ENCODE results near the gene RPL26.

The RPL26 gene

DNA sequence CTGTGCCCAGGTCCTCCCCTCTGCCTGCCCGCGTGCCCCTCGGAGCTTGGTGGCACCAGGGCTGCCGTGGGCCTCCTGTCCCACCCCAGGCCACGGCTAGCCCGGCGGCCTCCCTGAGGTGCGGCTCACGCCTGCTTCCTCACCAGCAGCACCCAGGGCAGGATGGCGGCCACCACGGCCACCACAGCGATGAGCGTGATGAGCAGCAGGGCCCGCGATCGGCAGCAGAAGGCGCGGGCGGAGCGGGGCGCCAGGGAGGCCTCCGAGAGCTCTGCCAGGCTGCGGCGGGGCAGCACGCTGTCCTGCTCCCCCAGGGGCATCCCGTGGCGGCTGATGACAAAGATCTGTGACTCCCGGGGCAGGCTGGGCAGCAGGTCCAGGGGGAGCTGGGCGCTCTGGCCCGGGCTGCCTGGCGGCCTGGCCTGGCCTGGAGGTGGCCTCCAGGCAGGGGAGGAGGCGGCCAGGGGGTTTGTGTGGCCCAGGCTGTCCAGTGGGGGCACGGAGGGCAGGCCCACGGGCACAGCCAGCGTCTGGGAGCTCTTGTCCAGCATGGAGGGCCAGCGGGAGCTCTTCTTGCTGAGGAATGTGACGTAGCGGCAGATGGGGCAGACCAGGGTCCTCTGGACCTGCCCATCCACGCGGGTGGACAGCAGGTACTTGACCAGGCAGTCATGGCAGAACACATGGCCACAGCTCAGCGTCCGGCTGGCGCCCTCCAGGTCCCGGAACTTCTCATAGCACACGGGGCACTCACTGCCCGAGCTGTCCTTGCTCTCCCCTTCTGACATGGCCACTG lies 9.9 kb upstream of the RPL26 start:
- Histone ChIP-seq H3K9me3 (no peaks in the 10 kb centered on the region), H3K4me3 (ENCODE audit: low read depth, low read length) (no peak overlapping the region), H3K36me3 (no peaks in the 10 kb centered on the region), H3K27me3 (peaks cover 21% of the 10 kb centered on the region), H3K4me1 (no peaks in the 10 kb centered on the region)
- no peak for DNase-seq
- TF ChIP-seq, protein P1, sequence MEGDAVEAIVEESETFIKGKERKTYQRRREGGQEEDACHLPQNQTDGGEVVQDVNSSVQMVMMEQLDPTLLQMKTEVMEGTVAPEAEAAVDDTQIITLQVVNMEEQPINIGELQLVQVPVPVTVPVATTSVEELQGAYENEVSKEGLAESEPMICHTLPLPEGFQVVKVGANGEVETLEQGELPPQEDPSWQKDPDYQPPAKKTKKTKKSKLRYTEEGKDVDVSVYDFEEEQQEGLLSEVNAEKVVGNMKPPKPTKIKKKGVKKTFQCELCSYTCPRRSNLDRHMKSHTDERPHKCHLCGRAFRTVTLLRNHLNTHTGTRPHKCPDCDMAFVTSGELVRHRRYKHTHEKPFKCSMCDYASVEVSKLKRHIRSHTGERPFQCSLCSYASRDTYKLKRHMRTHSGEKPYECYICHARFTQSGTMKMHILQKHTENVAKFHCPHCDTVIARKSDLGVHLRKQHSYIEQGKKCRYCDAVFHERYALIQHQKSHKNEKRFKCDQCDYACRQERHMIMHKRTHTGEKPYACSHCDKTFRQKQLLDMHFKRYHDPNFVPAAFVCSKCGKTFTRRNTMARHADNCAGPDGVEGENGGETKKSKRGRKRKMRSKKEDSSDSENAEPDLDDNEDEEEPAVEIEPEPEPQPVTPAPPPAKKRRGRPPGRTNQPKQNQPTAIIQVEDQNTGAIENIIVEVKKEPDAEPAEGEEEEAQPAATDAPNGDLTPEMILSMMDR (IDR thresholded peaks at IDR 0.05; ENCODE audit: low read depth, low read length): no peak

DNA sequence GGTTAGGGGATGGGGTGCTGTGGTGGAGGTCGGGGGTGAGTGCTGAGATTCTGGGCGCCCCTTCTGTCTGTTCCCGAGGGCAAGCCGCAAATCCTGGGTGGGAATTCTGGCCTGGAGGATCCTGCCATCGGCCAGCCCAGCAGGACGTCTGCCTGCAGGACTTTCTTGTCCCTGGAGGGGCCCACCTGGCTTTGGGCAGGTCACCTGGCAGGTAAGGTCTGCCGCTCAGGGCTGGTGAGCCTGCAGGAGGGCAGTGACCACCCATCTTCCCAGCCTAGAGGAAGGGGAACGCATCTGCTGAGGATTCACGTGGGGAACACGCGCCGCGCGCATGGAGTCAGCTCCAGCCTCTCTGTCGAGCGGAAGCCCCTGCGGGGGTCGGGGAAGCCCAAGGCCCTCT lies 9.3 kb upstream of the RPL26 start:
- DNase-seq: no peak
- TF ChIP-seq, protein P1 (IDR thresholded peaks at IDR 0.05; ENCODE audit: low read depth, low read length): no peak
- no peaks in the 10 kb centered on the region for H3K4me1 ChIP-seq
- no peaks in the 10 kb centered on the region for H3K36me3 ChIP-seq
- peaks cover 16% of the 10 kb centered on the region for H3K27me3 ChIP-seq
- no peak overlapping the region for H3K4me3 ChIP-seq (ENCODE audit: low read depth, low read length)
- H3K9me3 ChIP-seq: no peaks in the 10 kb centered on the region

DNA sequence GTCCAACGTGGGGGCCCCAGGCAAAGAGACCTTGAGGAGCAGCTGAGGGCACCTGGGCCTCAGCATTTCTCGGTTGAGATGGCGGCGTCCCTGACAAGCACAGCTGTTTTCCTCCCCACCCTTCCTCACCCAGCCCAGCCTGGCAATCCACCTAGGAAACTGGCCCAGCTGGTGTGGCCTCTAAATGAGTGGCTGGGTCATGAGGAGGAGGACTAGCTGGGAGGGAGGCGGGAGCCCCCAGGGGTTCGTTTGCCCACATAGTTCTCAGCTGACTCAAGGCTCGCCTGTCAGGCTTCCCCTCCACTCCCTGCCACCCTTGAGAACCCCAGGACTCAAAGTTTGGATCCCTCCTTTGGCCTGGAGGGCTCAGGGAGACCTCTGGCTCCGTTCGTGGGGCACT lies 8.7 kb upstream of the RPL26 start:
- TF ChIP-seq, protein P1 (IDR thresholded peaks at IDR 0.05; ENCODE audit: low read depth, low read length): no peak
- no peaks in the 10 kb centered on the region for H3K9me3 ChIP-seq
- H3K27me3 ChIP-seq: peaks cover 16% of the 10 kb centered on the region
- no peaks in the 10 kb centered on the region for H3K4me1 ChIP-seq
- no peak overlapping the region for H3K4me3 ChIP-seq (ENCODE audit: low read depth, low read length)
- DNase-seq: no peak
- no peaks in the 10 kb centered on the region for H3K36me3 ChIP-seq

DNA sequence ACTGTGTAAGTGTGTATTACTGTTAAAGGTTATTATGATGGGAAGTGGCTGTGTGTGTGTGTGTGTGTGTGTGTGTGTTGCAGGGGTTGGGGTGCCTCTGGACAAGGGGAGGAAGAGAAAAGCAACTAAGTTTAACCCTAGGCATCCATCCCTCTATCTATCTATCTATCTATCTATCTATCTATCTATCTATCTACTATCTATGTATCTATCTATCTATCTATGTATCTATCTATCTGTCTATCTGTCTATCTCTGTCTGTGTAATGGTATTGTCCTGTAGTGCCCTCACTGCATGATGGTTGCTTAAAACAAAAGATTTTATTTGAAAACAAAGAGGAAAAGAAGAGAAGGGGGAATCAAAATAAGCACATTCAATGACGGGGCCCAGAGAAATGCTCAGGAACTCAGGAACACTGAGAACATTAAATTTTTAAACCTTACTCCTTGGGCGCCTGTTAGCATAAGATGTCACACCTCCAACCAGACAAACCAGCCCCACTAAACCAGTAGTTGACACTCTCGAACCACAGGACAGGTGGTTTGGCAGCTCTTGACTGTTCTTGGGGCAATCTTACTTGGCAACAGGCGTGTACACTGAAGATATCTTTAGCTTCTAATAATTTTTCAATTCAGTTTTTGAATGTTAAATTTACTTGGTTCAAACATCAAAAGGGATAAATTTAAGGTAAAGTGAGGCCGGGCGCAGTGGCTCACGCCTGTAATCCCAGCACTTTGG lies 5.1 kb upstream of the RPL26 start:
- peaks cover 10% of the 10 kb centered on the region for H3K27me3 ChIP-seq
- no peaks in the 10 kb centered on the region for H3K4me1 ChIP-seq
- TF ChIP-seq, protein P1 (IDR thresholded peaks at IDR 0.05; ENCODE audit: low read depth, low read length): no peak
- H3K4me3 ChIP-seq (ENCODE audit: low read depth, low read length): no peak overlapping the region
- no peaks in the 10 kb centered on the region for H3K9me3 ChIP-seq
- H3K36me3 ChIP-seq: no peaks in the 10 kb centered on the region
- DNase-seq: no peak

DNA sequence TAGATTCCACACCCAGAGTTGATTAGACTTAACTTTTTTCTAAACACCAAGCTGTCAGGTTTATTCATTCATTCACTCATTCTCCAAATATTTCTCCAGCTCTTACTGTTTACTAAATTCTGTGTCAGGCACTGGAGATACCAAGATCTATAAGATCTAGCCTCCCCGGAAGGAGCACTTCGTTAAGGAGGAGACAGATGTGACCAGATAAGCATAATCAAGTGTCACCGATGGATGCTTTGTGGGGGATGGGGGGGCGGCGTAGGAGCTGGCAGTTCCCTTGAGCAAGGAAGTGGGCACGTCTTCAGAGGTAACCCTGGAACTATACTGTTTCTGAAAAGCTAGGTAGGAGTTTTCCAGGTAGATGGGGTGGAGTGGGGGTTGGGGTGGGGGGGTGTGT lies 3.8 kb upstream of the RPL26 start:
- no peaks in the 10 kb centered on the region for H3K4me1 ChIP-seq
- no peak for DNase-seq
- TF ChIP-seq, protein P1 (IDR thresholded peaks at IDR 0.05; ENCODE audit: low read depth, low read length): no peak

More for the DNA sequence above, 3.8 kb upstream of the RPL26 start:
- Histone ChIP-seq H3K9me3 (no peaks in the 10 kb centered on the region), H3K4me3 (ENCODE audit: low read depth, low read length) (no peak overlapping the region), H3K36me3 (peaks cover 4% of the 10 kb centered on the region; the same call in 1 of the 2 replicates), H3K27me3 (no peaks in the 10 kb centered on the region; the same call in 1 of the 2 replicates)
